GM23338 (cell line): ENCODE data around the gene LRRC52. TPM values are rescaled to one million over a fixed set of nuclear protein-coding genes. Genes with fewer than 3 reads are reported as not detected.

ENCODE experiments used
- ATAC-seq: fragments of 200-7000 bp; cut with Tn5 transposase; 3 replicates; pipeline ENCODE4 v1.9.1; 2020
- DNase-seq: peaks from one replicate; pipeline ENCODE4 v3.0.0-alpha.2; 2015; ENCODE audit warnings: low spot score
- H2AFZ ChIP-seq: fragments of 200-600 bp; sonication (generic); 2 replicates; pipeline ENCODE4 v1.8.0; 2016; ENCODE audit warnings: antibody characterized with exemption, mild to moderate bottlenecking, moderate library complexity
- H3F3A ChIP-seq: fragments of 200-600 bp; sonication (generic); replicated peaks from 2 replicates; pipeline ENCODE4 v1.8.0; 2017; ENCODE audit warnings: antibody characterized with exemption, mixed run types, low read depth
- H3K27ac ChIP-seq: fragments of 200-600 bp; sonication (generic); 2 replicates; pipeline ENCODE4 v1.6.1; 2016; ENCODE audit warnings: low read depth
- H3K27me3 ChIP-seq: fragments of 200-600 bp; sonication (generic); 2 replicates; pipeline ENCODE4 v1.8.0; 2016; ENCODE audit warnings: mild to moderate bottlenecking, mixed run types, moderate library complexity; ENCODE audit not compliant: insufficient read depth
- H3K36me3 ChIP-seq: fragments of 200-600 bp; sonication (generic); 2 replicates; pipeline ENCODE4 v1.8.0; 2016; ENCODE audit warnings: mild to moderate bottlenecking; ENCODE audit not compliant: insufficient read depth
- H3K4me1 ChIP-seq: fragments of 200-600 bp; sonication (generic); 2 replicates; pipeline ENCODE4 v1.8.0; 2016; ENCODE audit warnings: mild to moderate bottlenecking, moderate library complexity; ENCODE audit not compliant: insufficient read depth
- H3K4me2 ChIP-seq: fragments of 200-600 bp; sonication (generic); 2 replicates; pipeline ENCODE4 v1.7.1; 2017; ENCODE audit warnings: mixed run types
- H3K4me3 ChIP-seq: fragments of 200-600 bp; sonication (generic); 2 replicates; pipeline ENCODE4 v1.6.1; 2016; ENCODE audit warnings: mixed run types
- H3K79me2 ChIP-seq: fragments of 200-600 bp; sonication (generic); replicated peaks from 2 replicates; pipeline ENCODE4 v1.8.0; 2017; ENCODE audit warnings: mild to moderate bottlenecking; ENCODE audit not compliant: insufficient read depth
- H3K9me2 ChIP-seq: fragments of 200-600 bp; sonication (generic); 2 replicates; pipeline ENCODE4 v1.8.0; 2017; ENCODE audit not compliant: insufficient read depth
- H4K20me1 ChIP-seq: fragments of 200-600 bp; sonication (generic); replicated peaks from 2 replicates; pipeline ENCODE4 v1.8.0; 2017; ENCODE audit warnings: mild to moderate bottlenecking; ENCODE audit not compliant: insufficient read depth
- H3K27ac Mint-ChIP-seq: 2 replicates; pipeline ENCODE4 v1.8.0; 2020; ENCODE audit warnings: inconsistent platforms, mild to moderate bottlenecking, moderate library complexity, mixed read lengths
- H3K27me3 Mint-ChIP-seq: 3 replicates; pipeline ENCODE4 v1.8.0; 2022; ENCODE audit warnings: low read depth, mild to moderate bottlenecking, moderate library complexity, mixed read lengths, inconsistent platforms; ENCODE audit not compliant: insufficient read depth, poor library complexity
- H3K36me3 Mint-ChIP-seq: 3 replicates; pipeline ENCODE4 v1.8.0; 2021; ENCODE audit warnings: low read depth, mild to moderate bottlenecking, inconsistent platforms, moderate library complexity, mixed read lengths
- H3K4me1 Mint-ChIP-seq: 3 replicates; pipeline ENCODE4 v1.8.0; 2020; ENCODE audit warnings: mild to moderate bottlenecking, inconsistent platforms, mixed read lengths
- H3K4me3 Mint-ChIP-seq: 3 replicates; pipeline ENCODE4 v1.8.0; 2021; ENCODE audit warnings: moderate library complexity, mild to moderate bottlenecking, inconsistent platforms, mixed read lengths
- H3K9me3 Mint-ChIP-seq: 3 replicates; pipeline ENCODE4 v1.8.0; 2020; ENCODE audit warnings: moderate library complexity, mild to moderate bottlenecking, inconsistent platforms, mixed read lengths
- CREB1 ChIP-seq: fragments of 250-450 bp; sonication (Bioruptor Pico); IDR thresholded peaks from 2 replicates; pipeline ENCODE4 v1.5.0; 2020; ENCODE audit warnings: low read depth, mild to moderate bottlenecking, moderate library complexity
- CTCF ChIP-seq, 2 experiments: fragments of 200-600 bp in 1 of 2; sonication (generic) in 1 of 2; conservative IDR thresholded peaks; 2 replicates each; pipeline versions ENCODE4 v1.5.1 to v1.6.1; 2016 to 2017; ENCODE audit warnings: antibody characterized with exemption in 2 of 2, low read depth in 2 of 2, mild to moderate bottlenecking in 2 of 2, moderate library complexity in 1 of 2
- ETS1 ChIP-seq: IDR thresholded peaks from 2 replicates; pipeline ENCODE4 v1.6.1; 2016; ENCODE audit warnings: antibody characterized with exemption
- EZH2 ChIP-seq: fragments of 200-600 bp; sonication (generic); IDR thresholded peaks from one replicate; pipeline ENCODE4 v1.8.0; 2017; ENCODE audit warnings: antibody characterized with exemption, mild to moderate bottlenecking, low read depth; ENCODE audit not compliant: unreplicated experiment
- EZH2phosphoT487 ChIP-seq: fragments of 200-600 bp; sonication (generic); IDR thresholded peaks from one replicate; pipeline ENCODE4 v1.8.1; 2018; ENCODE audit warnings: antibody characterized with exemption; ENCODE audit not compliant: unreplicated experiment
- JUNB ChIP-seq: IDR thresholded peaks from one replicate; pipeline ENCODE4 v1.6.1; 2016; ENCODE audit warnings: antibody characterized with exemption; ENCODE audit not compliant: unreplicated experiment
- NANOG ChIP-seq: IDR thresholded peaks from 2 replicates; pipeline ENCODE4 v1.6.1; 2016; ENCODE audit warnings: antibody characterized with exemption, borderline replicate concordance
- POLR2AphosphoS5 ChIP-seq: IDR thresholded peaks from 2 replicates; pipeline ENCODE4 v1.6.1; 2016; ENCODE audit warnings: antibody characterized with exemption, low read depth
- REST ChIP-seq: IDR thresholded peaks from one replicate; pipeline ENCODE4 v1.6.1; 2018; ENCODE audit warnings: antibody characterized with exemption; ENCODE audit not compliant: unreplicated experiment
- STAT1 ChIP-seq: IDR thresholded peaks from one replicate; pipeline ENCODE4 v1.6.1; 2016; ENCODE audit warnings: antibody characterized with exemption; ENCODE audit not compliant: unreplicated experiment
- ZNF114 ChIP-seq: fragments of 250-450 bp; sonication (Bioruptor Pico); IDR thresholded peaks from 2 replicates; pipeline ENCODE4 v1.5.0; 2020; ENCODE audit warnings: mild to moderate bottlenecking, moderate library complexity
- ZNF331 ChIP-seq: fragments of 250-450 bp; sonication (Bioruptor Pico); IDR thresholded peaks from 2 replicates; pipeline ENCODE4 v1.5.0; 2020; ENCODE audit warnings: low read depth, mild to moderate bottlenecking, moderate library complexity
- polyA plus RNA-seq: library from polyadenylated mRNA; unstranded; fragments of >200 nt; fragmentation: Nextera tagmentation; extraction: Ambion mirVana; gene quantifications from 2 replicates; pipeline ENCODE4 v1.2.1, GENCODE V29; 2016
- total RNA-seq: library from RNA; depleted of rRNA; stranded (reverse); fragments of >200 nt; shearing (Covaris generic); gene quantifications from 2 replicates; pipeline ENCODE4 v1.2.3, GENCODE V29; 2014

The LRRC52 gene
- total and polyA plus RNA-seq, 2 experiments from 2014 or later, result not detected

- Histone ChIP-seq H3K9me2 (no peaks in the 10 kb centered on the region), H3K4me1 (peaks cover 11% of the 10 kb centered on the region; the same call in 1 of the 2 replicates), H4K20me1 (no peaks in the 10 kb centered on the region), H3K4me2 (peak overlapping the region; percentile 87), H3K4me3 (peak overlapping the region; percentile 76), H3F3A (no peaks in the 10 kb centered on the region), H2AFZ (peak overlapping the region; percentile 70; the same call in 1 of the 2 replicates), H3K36me3 (no peaks in the 10 kb centered on the region), H3K27me3 (no peaks in the 10 kb centered on the region), H3K79me2 (no peaks in the 10 kb centered on the region), H3K27ac (peak overlapping the region; percentile 81)
- peak overlapping the region; percentile 88 for H3K27ac Mint-ChIP-seq
- ATAC-seq (peak; percentile 26), DNase-seq (peak; percentile 36)
- H3K4me1 Mint-ChIP-seq, result peaks cover 21% of the 10 kb centered on the region
- H3K36me3 Mint-ChIP-seq, result no peaks in the 10 kb centered on the region
- H3K27me3 Mint-ChIP-seq, result no peaks in the 10 kb centered on the region
- no peaks in the 10 kb centered on the region for H3K9me3 Mint-ChIP-seq
- peak overlapping the region; percentile 96 for H3K4me3 Mint-ChIP-seq
- TF ChIP-seq STAT1 (no peak), POLR2AphosphoS5 (no peak)
These were observed 54.9 kb downstream of the LRRC52 start for GRCh38 chr1:165598676-165599059.

- no peaks in the 10 kb centered on the region for H4K20me1 ChIP-seq
- H3F3A ChIP-seq, result no peaks in the 10 kb centered on the region
- Mint-ChIP-seq H3K9me3 (no peaks in the 10 kb centered on the region), H3K4me3 (no peak overlapping the region), H3K27ac (no peak overlapping the region), H3K4me1 (peaks cover 19% of the 10 kb centered on the region), H3K27me3 (no peaks in the 10 kb centered on the region), H3K36me3 (no peaks in the 10 kb centered on the region)
- H2AFZ ChIP-seq, result no peak overlapping the region
- no peaks in the 10 kb centered on the region for H3K79me2 ChIP-seq
- H3K4me1 ChIP-seq, result peaks cover 11% of the 10 kb centered on the region; the same call in 1 of the 2 replicates
- no peak overlapping the region for H3K4me2 ChIP-seq
- no peaks in the 10 kb centered on the region for H3K27me3 ChIP-seq
- ATAC-seq (no peak), DNase-seq (no peak)
- H3K9me2 ChIP-seq, result no peaks in the 10 kb centered on the region
- TF ChIP-seq REST (no peak), POLR2AphosphoS5 (no peak), JUNB (no peak), EZH2 (no peak), EZH2phosphoT487 (no peak), ZNF114 (CRISPR knock-in tag) (no peak), CREB1 (CRISPR knock-in tag) (no peak), CTCF (conservative IDR thresholded peaks at IDR 0.05; ENCODE audit: low read depth in 2 of 2) (no peak), STAT1 (no peak), ZNF331 (CRISPR knock-in tag) (no peak), ETS1 (no peak), NANOG (no peak)
- no peak overlapping the region for H3K27ac ChIP-seq
- H3K36me3 ChIP-seq, result no peaks in the 10 kb centered on the region
- no peak overlapping the region for H3K4me3 ChIP-seq
These were observed 57.0 kb downstream of the LRRC52 start for GRCh38 chr1:165600793-165601192.
